ENCODE measurements around the gene ANKRD39.
A peak's percentile ranks its signal among the peaks of the same experiment; 100 is the strongest.

The ANKRD39 gene

GRCh38 chr2:96870626-96871255, 12.9 kb upstream of the ANKRD39 start:
- peak overlapping the region; percentile 68 for H3K4me3 ChIP-seq (replicated peaks; ENCODE audit: low read depth, low read length)
- no peak for DNase-seq (ENCODE audit: extremely low read depth, low read depth)
- TF ChIP-seq CTCF (IDR thresholded peaks at IDR 0.05; ENCODE audit: low read depth, low read length, missing control alignments) = no peak

DNA sequence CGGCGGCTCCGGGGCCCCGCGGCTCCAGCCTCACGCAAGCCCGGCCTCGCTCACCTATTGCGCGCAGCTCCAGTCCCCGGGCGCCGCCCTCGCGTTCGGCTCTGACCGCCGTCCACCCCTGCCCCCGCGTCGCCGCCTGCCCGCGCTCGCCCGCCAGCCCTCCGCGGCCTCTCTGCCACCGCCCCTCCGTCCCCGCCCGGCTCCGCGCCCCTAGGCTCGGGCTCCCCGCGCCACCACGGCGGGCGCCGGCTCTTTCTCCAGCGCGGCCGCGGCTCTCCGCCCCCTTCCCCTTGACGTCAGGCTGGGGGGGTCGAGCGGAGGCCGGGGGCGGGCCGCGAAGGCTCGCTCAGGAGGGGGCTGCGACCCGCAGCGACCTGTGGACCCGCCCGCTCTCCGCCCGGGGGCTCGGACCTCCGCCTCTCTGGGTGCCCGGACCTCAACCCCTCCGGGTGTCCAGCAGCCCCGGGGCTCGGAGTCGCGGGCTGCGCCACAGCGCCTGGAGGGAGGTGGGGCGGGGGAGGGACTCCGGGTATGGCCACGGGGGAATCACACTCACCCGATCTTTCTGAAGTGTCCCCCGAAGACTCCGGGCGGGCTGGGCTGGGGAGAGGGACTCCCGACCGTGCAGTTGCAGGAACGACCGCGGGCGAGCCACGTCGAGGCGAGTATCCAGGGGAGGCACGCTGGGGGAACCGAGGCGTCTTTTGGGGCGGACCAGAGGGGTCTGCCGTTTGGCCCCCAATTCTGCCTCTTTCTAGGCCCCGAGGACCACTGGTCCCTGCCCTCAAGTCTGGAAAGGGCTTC, 12.2 kb upstream of the ANKRD39 start, which contains the start of gene SEMA4C:
SEMA4C (minus strand) TSS at position 259 of the 804 bp plus-strand sequence. CDS start 2,194 bp downstream, outside the sequence.
- TF ChIP-seq CTCF (IDR thresholded peaks at IDR 0.05; ENCODE audit: low read depth, low read length, missing control alignments) = no peak
- no peak for DNase-seq (ENCODE audit: extremely low read depth, low read depth)

GRCh38 chr2:96869281-96869821, 11.5 kb upstream of the ANKRD39 start:
- peak overlapping the region; percentile 68 for H3K4me3 ChIP-seq (replicated peaks; ENCODE audit: low read depth, low read length)
- no peak for DNase-seq (ENCODE audit: extremely low read depth, low read depth)
- TF ChIP-seq CTCF (IDR thresholded peaks at IDR 0.05; ENCODE audit: low read depth, low read length, missing control alignments) = no peak

More for the DNA sequence above, 12.2 kb upstream of the ANKRD39 start, which contains the start of gene SEMA4C:
- H3K4me3 ChIP-seq (replicated peaks; ENCODE audit: low read depth, low read length) = peak within 1 kb of the TSS; percentile 68

GRCh38 chr2:96868555-96869280, 10.9 kb upstream of the ANKRD39 start:
- DNase-seq (ENCODE audit: extremely low read depth, low read depth) = peak; percentile 64
- TF ChIP-seq CTCF (IDR thresholded peaks at IDR 0.05; ENCODE audit: low read depth, low read length, missing control alignments) = peak; percentile 56
- peak overlapping the region; percentile 68 for H3K4me3 ChIP-seq (replicated peaks; ENCODE audit: low read depth, low read length)

DNA sequence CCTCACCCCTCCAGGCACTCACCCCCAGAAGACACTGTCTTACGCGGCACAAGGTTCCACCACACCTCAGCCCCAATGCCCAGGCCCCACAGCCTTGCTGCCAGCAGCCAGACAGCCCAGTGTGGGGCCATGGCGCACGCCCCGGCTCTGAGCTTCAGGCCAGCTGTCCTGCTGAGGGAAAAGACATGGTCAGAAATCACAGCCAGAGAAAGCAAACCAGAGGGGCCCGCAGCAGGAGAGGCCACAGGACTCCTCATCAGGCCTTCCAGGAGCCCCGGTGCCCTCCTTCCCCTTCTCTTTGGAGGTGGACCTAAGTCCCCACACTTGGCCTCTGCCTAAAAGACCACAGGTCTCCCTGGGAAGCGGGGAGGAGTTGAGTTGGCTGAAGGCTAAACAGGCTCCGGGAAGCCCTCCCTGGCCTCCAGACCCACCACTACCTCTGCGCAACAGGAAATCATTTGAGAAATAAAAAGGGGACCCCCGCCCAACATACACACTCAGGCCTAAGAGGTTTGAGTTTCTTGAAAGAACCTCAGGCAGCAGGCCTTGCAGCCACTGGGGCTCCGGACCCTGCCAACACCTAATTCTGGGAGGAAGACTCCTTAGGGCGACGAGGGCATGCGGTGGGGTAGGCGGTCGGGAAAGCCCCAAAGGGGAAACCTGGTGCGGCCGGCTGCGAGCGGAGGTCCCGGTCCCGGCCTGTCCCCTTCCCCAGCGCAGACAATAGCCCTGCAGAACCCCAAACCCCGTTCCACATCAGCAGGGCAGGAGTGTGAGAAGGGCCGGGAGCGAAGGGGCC, 10.1 kb upstream of the ANKRD39 start:
- peak overlapping the region; percentile 68 for H3K4me3 ChIP-seq (replicated peaks; ENCODE audit: low read depth, low read length)
- no peak for DNase-seq (ENCODE audit: extremely low read depth, low read depth)
- TF ChIP-seq CTCF (IDR thresholded peaks at IDR 0.05; ENCODE audit: low read depth, low read length, missing control alignments) = no peak

All from HFF-Myc (cell line).